ENCODE data around the gene LLGL2.

GRCh38 chr17:75589919-75590303 is 64.4 kb downstream of the LLGL2 start:
- TF ChIP-seq POLR2A (IDR thresholded peaks at IDR 0.05) (no peak), CTCF (IDR thresholded peaks at IDR 0.05) (no peak)
